NAMALWA (cell line): Measurements from ENCODE around the gene PDLIM7.

Experiments
- DNase-seq: peaks from one replicate; pipeline ENCODE4 v3.0.0-alpha.2; 2015; ENCODE audit warnings: low spot score

The PDLIM7 gene

DNA sequence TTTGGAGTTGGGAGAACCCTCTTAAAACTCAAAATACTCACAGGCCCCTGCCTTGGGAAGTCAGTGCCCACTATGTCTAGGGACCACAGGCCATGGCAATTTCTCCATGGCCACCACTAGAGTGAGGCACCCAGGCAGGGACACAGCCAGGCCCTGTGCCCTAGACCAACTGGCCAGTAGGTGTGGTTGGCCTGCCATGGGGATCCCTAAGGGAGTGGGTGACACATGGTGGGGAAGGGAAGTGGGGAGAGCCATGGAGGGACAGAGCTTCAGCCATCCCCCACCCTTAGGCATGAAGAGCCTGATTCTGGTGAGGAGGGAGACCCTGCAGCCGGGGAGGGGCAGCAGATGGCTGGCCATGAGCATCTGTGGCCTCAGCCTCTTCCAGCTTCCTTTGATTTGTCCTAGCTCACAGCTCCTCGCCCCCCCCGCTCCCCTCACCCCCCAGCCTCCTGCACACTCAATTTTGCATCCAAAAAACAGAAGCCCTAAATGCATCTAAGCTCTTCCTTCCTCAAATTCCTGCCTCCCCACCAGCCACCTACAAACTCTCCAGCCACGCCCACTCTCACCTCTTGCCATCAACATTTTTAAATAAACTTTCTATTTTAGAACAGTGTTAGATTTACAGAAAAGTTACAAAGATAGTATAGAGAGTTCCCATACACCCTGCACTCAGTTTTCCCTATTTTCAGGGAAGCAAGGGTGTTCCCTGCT, 22.4 kb downstream of the PDLIM7 start:
- no peak for DNase-seq

DNA sequence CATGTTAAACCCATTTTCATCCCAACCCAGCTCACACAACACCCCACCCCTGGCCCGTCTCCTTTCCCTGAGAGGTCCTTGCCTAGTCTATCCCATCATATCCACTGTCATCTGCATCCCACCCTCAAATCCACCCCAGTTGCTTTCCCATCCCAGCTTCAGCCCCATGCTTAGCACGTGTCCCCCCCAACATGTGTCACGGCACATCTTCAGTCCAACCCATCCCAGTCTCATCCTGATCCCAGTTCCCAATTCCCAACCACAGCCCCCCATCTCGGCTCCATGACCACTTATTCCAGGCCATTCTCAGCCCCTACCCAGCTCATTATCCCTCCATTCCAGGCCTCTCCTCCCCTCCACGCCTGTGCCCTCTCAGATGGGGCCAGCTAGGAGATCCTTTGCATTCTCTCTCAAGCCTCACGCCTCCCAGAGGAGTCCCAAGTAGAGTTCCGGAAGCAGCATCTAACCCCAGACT, 23.4 kb downstream of the PDLIM7 start:
- DNase-seq, result no peak

- DNase-seq, result peak; percentile 59
Observed at GRCh38 chr5:177473443-177474001, 23.9 kb downstream of the PDLIM7 start, which contains the start of gene DBN1. TSS of gene DBN1 (minus strand) at chr5:177473634. CDS start at chr5:177473521, 113 bp downstream.

DNA sequence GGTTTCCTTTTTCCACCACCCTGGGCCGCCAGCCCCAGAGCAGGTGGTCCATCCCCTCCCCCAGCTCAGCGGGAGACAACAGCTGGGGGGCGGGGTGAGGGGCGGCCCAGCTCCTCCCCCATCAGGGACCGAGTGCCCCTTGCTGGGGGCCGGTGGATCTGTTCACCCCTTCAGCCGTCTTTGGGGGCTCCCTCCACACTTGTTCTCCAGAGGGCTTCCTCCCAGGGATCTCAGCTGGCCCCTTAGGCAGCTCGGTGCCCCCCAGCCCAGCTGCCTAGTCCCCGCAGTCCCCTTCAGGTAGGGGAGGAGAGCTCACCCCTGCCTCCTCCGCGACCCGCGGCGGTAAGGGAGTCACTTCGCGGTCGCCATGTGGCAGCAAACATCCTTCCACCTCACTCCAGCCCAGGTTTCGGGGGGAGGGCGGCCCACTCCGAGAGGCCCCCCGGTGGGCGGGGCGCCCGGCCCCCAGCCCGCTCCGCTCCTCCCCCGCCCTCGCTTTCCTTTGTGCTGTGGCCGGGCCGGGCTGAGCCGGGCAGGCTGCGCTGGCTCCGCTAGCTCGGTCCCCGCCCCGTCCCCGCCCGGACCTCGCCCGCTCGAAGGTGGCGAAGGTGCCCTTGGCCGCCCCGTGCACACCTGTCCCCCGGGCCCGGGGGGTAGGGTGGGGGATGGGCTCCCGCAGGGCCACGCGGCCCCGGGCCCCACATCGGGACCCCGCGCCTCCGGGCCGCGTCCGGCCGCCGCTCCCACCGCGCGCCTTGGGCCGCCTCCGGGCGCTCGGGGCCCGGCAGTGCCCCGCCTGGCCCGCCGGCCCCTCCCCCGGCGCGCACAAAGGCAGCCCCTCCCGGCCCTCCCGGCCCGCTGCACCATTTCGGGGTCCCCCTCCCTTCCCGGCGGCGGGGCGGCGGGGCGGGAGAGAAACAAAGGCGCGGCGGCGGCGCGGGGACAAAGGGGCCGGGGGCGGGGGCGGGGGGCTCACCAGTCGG, 24.7 kb downstream of the PDLIM7 start:
- DNase-seq, result peak; percentile 81

DNA sequence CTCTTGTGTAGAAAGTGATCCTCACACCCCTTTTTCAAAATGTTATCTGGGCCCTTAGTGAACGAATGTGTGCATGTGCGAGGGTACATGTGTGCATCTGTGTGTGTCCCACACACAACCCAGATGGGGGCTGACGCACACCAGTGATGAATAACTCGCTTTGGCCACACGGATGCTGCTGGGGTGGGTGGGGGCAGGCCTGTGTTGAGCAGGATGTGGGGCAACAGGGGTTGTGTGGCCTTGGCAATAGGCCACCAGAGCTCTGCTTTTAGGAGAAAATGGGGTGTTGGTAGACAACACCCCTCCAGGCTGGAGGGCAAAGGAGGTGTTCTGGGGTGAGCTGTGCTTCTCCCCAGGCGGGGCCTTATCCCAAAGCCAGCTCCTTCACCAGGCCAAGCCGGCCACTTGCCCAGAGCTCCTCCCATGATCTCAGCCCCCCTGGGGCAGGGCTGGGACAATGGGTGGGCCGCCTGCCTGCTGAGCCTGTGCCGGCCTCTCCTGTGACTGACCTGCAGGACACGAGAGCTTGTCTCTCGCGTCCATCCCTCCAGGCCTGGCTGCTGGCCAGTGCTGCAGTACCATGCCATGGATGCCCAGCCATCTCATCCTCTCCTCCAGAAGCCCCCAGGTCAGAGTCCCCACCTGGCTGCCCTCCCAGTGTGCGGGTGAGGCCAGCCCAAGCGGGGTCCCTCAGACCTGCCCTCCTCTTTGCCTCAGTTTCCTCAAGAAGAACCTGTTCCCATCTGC, 25.6 kb downstream of the PDLIM7 start:
- DNase-seq, result no peak

GRCh38 chr5:177470759-177471536, 26.5 kb downstream of the PDLIM7 start:
- DNase-seq, result no peak

DNA sequence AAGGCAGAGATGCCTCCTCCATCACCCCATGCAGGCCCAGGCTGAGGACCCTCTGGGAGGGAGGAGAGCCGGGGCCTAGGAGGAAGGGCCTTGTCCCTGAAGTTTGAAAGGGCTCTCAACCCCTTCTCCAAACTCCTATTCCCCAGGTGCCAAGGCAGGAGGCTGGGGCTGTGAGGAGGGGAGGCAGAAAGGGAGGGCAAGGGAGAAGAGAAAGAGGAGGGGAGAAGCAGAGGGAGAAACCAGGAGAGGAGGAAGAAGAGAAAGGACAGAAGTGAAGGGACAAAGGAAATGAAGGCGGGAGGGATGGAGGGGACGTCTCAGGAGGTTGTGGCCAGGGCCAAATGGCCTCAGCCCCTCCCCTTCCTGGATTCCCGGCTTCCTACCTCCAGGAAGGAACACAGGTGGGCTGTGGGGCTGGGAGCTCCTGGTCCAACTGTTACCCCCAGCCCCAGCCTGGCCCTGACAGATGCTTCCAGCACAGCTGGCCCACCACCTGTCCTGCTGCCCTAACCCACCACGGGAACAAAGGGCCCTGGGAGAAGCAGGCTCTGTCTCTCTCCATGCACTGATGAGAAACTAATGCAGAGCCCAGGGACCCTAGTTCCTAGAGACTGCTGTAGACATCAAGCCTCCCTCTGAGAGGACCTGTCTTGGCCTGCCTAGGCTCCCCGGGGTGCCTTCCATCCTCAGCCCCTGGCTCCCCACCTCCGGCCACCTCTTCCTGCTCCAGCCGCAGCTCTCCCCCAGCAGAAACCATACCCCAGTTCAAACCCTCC, 27.5 kb downstream of the PDLIM7 start:
- no peak for DNase-seq

DNA sequence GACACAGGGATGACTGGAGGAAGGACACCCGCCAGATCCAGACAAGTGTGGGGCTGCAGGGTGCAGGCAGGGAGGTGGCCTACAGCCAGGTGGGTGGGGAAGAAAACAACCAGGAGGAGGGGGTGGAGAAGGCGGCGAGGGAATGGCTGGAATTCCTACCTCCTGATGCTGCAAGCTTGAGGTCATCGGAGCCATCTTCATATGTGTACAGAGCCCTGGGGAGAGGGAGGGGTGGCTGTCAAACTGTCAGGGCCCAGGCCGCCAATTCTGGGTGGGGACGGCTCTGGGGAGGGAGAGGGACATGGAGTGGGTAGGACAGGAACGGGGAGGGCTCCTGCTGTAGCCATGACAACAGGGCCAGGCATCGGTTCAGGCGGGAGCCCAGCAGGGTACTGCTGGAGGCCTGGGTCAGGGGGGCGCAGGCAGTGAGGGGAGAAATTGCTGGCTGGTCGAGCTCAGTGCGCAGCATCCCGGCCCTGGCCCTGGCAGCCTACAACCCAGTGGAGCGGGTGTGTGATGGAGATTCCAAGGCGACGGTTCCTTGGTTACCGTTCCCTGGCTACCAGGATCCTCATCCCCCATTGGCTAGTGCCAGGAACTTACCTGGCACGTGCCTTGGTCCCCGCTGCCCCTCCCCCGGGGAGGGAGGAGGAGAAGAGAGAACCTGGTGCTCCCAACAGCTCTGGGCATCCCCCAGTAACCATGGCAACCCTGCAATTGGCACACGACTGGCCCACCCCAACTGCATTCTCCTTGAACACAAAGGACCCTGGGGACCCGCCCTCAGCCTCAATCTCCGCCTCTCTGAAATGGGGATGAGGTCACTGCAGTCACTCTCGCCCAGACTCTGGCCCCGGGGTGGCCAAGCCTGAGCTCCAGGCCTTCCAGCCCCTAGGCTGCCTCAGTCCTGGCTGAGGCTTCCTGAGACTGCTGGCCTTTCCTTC, 28.4 kb downstream of the PDLIM7 start:
- DNase-seq, result no peak

- DNase-seq, result no peak
Observed at GRCh38 chr5:177468329-177468684, 29.1 kb downstream of the PDLIM7 start.

DNA sequence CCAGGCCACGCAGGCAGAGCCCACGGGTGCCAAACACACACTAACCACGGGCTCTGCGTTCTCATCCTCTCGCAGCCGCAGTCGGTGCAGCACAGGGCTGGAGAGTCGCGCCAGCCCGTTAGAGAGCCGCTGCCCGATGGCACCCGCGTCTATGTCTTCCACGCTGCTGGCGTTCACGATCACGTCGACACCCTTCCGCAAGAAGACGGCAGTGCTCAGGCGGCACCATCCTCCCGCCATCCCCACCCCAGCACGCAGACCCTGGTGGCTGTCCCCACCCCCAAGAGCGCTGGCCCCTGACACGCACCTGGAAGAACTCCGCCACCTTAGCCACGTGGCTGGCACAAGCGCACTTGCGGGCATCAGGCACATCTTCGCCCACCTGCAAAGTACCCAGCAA, 30.0 kb downstream of the PDLIM7 start:
- no peak for DNase-seq

DNA sequence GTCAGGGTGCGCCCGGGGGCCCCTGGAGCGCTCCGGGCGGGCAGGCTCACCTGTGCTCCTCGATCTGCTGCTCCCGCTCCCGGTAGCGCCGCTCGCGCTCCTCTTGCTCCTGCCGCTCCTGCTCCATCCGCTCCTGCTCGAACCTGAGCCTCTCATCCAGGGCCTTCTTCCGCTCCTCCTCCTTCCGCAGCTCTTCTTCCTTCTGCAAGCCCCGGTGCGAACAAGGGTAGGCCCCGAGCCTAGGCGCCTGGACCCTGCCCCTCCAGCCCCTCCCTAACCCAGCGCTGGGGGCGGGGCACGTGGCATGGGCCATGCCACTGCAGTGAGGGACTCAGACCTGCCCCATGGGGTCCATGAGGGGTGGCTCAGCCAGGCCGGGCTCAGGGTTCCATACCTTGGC, 30.5 kb downstream of the PDLIM7 start:
- no peak for DNase-seq

DNA sequence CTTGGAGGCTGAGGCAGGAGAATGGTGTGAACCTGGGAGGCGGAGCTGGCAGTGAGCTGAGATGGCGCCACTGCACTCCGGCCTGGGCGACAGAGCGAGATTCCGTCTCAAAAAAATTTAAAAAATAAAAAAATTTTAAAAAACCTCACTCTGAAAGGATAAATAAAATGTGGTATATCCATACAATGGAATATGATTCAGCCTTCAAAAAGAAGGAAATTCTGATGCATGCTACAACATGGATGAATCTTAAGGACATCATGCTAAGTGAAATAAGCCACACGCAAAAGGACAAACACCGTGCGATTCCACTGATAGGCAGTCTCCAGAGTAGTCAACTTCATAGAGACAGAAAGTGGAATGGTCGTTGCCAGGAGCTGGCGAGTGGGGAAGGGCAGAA, 32.4 kb downstream of the PDLIM7 start:
- DNase-seq, result no peak

DNA sequence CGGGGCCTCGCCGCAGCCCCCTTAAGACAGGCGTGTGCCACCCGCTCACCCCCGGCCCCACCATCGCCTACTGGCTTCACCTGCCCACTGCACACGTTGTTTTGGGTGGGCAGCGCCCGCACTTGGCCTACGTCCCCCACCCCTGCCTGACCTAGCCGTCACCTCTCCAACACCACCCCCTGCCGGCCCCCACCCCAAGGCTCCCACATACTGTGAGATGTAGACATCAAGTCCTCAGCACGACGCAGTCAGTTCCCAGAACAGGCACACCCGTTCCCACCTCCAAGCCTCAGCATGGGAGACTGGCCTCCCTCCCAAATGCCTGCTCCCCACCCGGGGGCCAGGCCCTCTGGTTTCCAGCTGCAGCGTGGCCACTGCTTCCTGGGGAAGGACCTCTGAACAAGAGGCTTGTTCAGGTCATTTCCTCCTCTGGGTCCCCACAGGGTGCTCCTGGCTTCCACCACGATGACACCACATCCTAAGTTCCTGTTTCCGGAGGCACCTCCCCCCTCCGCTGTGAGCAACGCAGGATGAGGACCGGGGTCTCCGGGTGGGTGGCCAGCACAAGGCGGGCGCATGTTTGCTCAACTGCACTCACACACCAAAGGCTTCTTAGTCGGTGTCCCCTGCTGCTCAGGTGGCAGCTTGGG, 35.3 kb downstream of the PDLIM7 start:
- DNase-seq, result no peak

GRCh38 chr5:177459819-177460628, 37.4 kb downstream of the PDLIM7 start:
- no peak for DNase-seq

- DNase-seq, result no peak
Observed at GRCh38 chr5:177459357-177459756, 38.0 kb downstream of the PDLIM7 start.

GRCh38 chr5:177458912-177459350, 38.5 kb downstream of the PDLIM7 start:
- DNase-seq, result no peak

GRCh38 chr5:177457852-177458681, 39.3 kb downstream of the PDLIM7 start:
- DNase-seq, result no peak
